Neural progenitor cell (in vitro differentiated cells): ENCODE measurements around the gene ZNG1E. TPM values are rescaled to one million over a fixed set of nuclear protein-coding genes. Genes with fewer than 3 reads are reported as not detected.
"Not testable (repeated sequence)": the region's sequence is repeated elsewhere in the genome, so short reads cannot be mapped to it uniquely, and the experiment has no call there.

Experiments used
- DNase-seq: peaks from one replicate; pipeline ENCODE4 v3.0.0-alpha.2; 2016; ENCODE audit warnings: low spot score
- H2AFZ ChIP-seq: fragments of 200-600 bp; sonication (generic); replicated peaks from 2 replicates; pipeline ENCODE4 v1.6.1; 2016; ENCODE audit warnings: antibody characterized with exemption
- H3F3A ChIP-seq: fragments of 200-600 bp; sonication (generic); 2 replicates; pipeline ENCODE4 v1.6.1; 2016; ENCODE audit warnings: antibody characterized with exemption, low read depth
- H3K27ac ChIP-seq: fragments of 200-600 bp; sonication (generic); 2 replicates; pipeline ENCODE4 v1.5.1; 2016; ENCODE audit warnings: mild to moderate bottlenecking
- H3K27me3 ChIP-seq: fragments of 200-600 bp; sonication (generic); 2 replicates; pipeline ENCODE4 v1.6.1; 2016; ENCODE audit warnings: mild to moderate bottlenecking, moderate library complexity
- H3K36me3 ChIP-seq: fragments of 200-600 bp; sonication (generic); 2 replicates; pipeline ENCODE4 v1.5.1; 2016
- H3K4me1 ChIP-seq: fragments of 200-600 bp; sonication (generic); 2 replicates; pipeline ENCODE4 v1.6.1; 2016; ENCODE audit warnings: mixed run types
- H3K4me2 ChIP-seq: fragments of 200-600 bp; sonication (generic); 2 replicates; pipeline ENCODE4 v1.6.1; 2016
- H3K4me3 ChIP-seq: fragments of 200-600 bp; sonication (generic); 2 replicates; pipeline ENCODE4 v1.5.1; 2016
- H3K79me2 ChIP-seq: fragments of 200-600 bp; sonication (generic); 2 replicates; pipeline ENCODE4 v1.6.1; 2016; ENCODE audit warnings: low read depth
- H3K9ac ChIP-seq: fragments of 200-600 bp; sonication (generic); 2 replicates; pipeline ENCODE4 v1.6.1; 2016
- H3K9me3 ChIP-seq: fragments of 200-600 bp; sonication (generic); 2 replicates; pipeline ENCODE4 v1.5.1; 2016; ENCODE audit warnings: low read depth
- H4K20me1 ChIP-seq: fragments of 200-600 bp; sonication (generic); 2 replicates; pipeline ENCODE4 v1.6.1; 2016; ENCODE audit warnings: low read depth
- H3K27ac Mint-ChIP-seq: 3 replicates; pipeline ENCODE4 v1.8.0; 2021; ENCODE audit warnings: mixed read lengths
- H3K27me3 Mint-ChIP-seq: 2 replicates; pipeline ENCODE4 v1.8.0; 2022; ENCODE audit warnings: low read depth, mild to moderate bottlenecking, inconsistent platforms, moderate library complexity, mixed read lengths; ENCODE audit not compliant: insufficient read depth
- H3K36me3 Mint-ChIP-seq: 3 replicates; pipeline ENCODE4 v1.8.0; 2021; ENCODE audit warnings: mixed read lengths
- H3K4me1 Mint-ChIP-seq: 3 replicates; pipeline ENCODE4 v1.8.0; 2021; ENCODE audit warnings: mixed read lengths
- H3K4me3 Mint-ChIP-seq: 3 replicates; pipeline ENCODE4 v1.8.0; 2021; ENCODE audit warnings: mild to moderate bottlenecking, moderate library complexity, mixed read lengths
- H3K9me3 Mint-ChIP-seq: 3 replicates; pipeline ENCODE4 v1.8.0; 2020; ENCODE audit warnings: mixed read lengths
- EZH2 ChIP-seq: fragments of 200-600 bp; sonication (generic); IDR thresholded peaks from 2 replicates; pipeline ENCODE4 v1.6.1; 2017; ENCODE audit warnings: antibody characterized with exemption, mild to moderate bottlenecking, moderate library complexity
- EZH2phosphoT487 ChIP-seq: fragments of 200-600 bp; sonication (generic); IDR thresholded peaks from 2 replicates; pipeline ENCODE4 v1.6.1; 2017; ENCODE audit warnings: antibody characterized with exemption
- total RNA-seq: library from RNA; depleted of rRNA; stranded (reverse); fragments of >200 nt; gene quantifications from 2 replicates; pipeline ENCODE4 v1.2.3, GENCODE V29; 2015; ENCODE audit warnings: low replicate concordance

ZNG1E gene
- total RNA-seq, 1 donor from 2014 or later, result 31.1 TPM

GRCh38 chr9:65737096-65737564 is 61.4 kb downstream of the ZNG1E start, which contains the start of gene FOXD4L4:
Gene FOXD4L4, plus strand, starts transcription at chr9:65737146. Its CDS starts 0 bp downstream, at chr9:65737146.
- H3K9me3 Mint-ChIP-seq, H3K4me3 ChIP-seq, H3K27ac ChIP-seq, H3F3A ChIP-seq, H2AFZ ChIP-seq, H3K36me3 Mint-ChIP-seq, H3K36me3 ChIP-seq, H3K4me3 Mint-ChIP-seq, DNase-seq, H3K27ac Mint-ChIP-seq, H3K4me1 ChIP-seq, H3K9ac ChIP-seq, H3K4me1 Mint-ChIP-seq, H4K20me1 ChIP-seq, H3K9me3 ChIP-seq, H3K4me2 ChIP-seq, H3K79me2 ChIP-seq: not testable (repeated sequence)
- peaks cover 48% of the 10 kb centered on the region for H3K27me3 ChIP-seq
- TF ChIP-seq EZH2 (peak; percentile 41), EZH2phosphoT487 (peak; percentile 51)
- H3K27me3 Mint-ChIP-seq, result peaks cover 11% of the 10 kb centered on the region

- H3K36me3 ChIP-seq, H3K27ac ChIP-seq, DNase-seq, H3K9me3 ChIP-seq, H3K4me1 ChIP-seq, H3K4me3 Mint-ChIP-seq, H3F3A ChIP-seq, H3K27ac Mint-ChIP-seq, H3K9ac ChIP-seq, H3K79me2 ChIP-seq, H3K4me3 ChIP-seq, H3K36me3 Mint-ChIP-seq, H3K4me2 ChIP-seq, H4K20me1 ChIP-seq, H2AFZ ChIP-seq, H3K9me3 Mint-ChIP-seq, H3K4me1 Mint-ChIP-seq: not testable (repeated sequence)
- peaks cover 11% of the 10 kb centered on the region for H3K27me3 Mint-ChIP-seq
- peaks cover 47% of the 10 kb centered on the region for H3K27me3 ChIP-seq
These were observed 62.4 kb downstream of the ZNG1E start for GRCh38 chr9:65738133-65738532.

Other genes starting within 250 kb of the ZNG1E start
- gene FOXD4L4, start 61.2 kb downstream of the ZNG1E start, total RNA-seq, result 0.15 TPM in 1 of 2 replicates, not detected in the other